Measurements from ENCODE around the gene SORCS2. TPM values are rescaled to one million over a fixed set of nuclear protein-coding genes. Genes with fewer than 3 reads are reported as not detected.

The SORCS2 gene
- total and polyA plus RNA-seq, 2 of the 8 experiments (the other 6 are each of a cell fraction or from before 2014, with no cell fraction given): 0.36 to 1.8 TPM

DNA sequence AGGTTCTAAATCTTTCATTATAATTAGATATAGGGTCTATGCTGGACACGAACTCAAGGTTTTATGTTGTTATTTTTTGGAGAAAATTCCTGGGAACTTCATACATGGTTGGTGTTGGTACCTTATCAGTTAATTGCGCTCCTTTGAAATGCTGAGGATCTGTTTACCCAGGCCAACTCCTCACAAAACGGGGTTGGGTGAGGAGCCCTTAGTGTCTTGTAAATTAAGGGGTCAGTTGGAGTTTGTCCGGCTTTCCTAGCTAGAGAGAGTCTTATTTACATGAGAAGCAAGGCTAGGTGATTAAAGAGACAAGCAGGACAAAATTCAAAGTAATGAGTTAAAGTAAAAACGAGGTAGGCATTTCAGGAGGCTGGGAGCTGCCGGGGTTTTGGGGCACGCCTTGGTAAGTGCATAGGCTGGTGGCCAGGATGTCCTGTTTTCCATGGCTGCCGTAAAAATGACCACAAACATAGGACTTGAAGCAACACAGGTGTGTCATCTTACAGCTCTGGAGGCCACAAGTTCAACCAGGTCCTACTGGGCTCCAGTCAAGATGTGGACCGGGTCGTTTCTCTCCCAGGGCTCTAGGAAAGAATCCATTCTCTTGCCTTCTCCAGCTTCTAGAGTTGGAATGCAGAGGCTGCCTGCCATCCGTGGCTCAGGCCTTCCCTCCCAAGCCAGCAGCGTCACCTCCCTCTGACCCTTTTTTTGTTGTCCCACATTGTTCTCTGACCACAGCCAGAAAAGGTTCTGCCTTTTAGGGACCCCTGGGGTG lies 222.6 kb downstream of the SORCS2 start:
- H3K18ac ChIP-seq (ENCODE audit: extremely low read depth, low read length): no peak overlapping the region; the same call in 1 of the 2 replicates
- no peaks in the 10 kb centered on the region for H3K79me1 ChIP-seq (ENCODE audit: low read depth, low read length)
- H4K5ac ChIP-seq (ENCODE audit: insufficient read length, low read depth, low read length): no peak overlapping the region
- peaks cover 2 to 15% (median 12%) of the 10 kb centered on the region in 4 experiments; a peak in 4 of 7 replicates for H3K4me1 ChIP-seq (replicated peaks in 1 of 4; ENCODE audit: control insufficient read depth in 3 of 4, insufficient read depth in 4 of 4, low read length in 3 of 4)
- no peaks in the 10 kb centered on the region for H3K79me2 ChIP-seq (ENCODE audit: control insufficient read depth in 1 of 2, insufficient read depth in 2 of 2, low read length in 2 of 2)
- H2BK20ac ChIP-seq (ENCODE audit: low read length): no peak overlapping the region
- H3K56ac ChIP-seq (replicated peaks; ENCODE audit: insufficient read length, low read depth, low read length): no peak overlapping the region
- H4K20me1 ChIP-seq (replicated peaks in 1 of 2; ENCODE audit: control insufficient read depth in 1 of 2, insufficient read depth in 2 of 2, low read length in 2 of 2): peaks cover 8 to 13% of the 10 kb centered on the region in 2 experiments
- no peak overlapping the region for H3K14ac ChIP-seq (ENCODE audit: insufficient read length)
- H3K9ac ChIP-seq (replicated peaks in 1 of 4; ENCODE audit: extremely low read depth in 1 of 4, low read depth in 3 of 4, low read length in 3 of 4): no peak overlapping the region
- no peak overlapping the region for H3K23ac ChIP-seq (ENCODE audit: insufficient read length)
- H2BK5ac ChIP-seq (ENCODE audit: low read depth, low read length): no peak overlapping the region
- no peak overlapping the region for H3K27ac ChIP-seq (ENCODE audit: low read depth, low read length)
- H2AK5ac ChIP-seq (ENCODE audit: low read depth, low read length): no peak overlapping the region
- 25% methylated on average over 12 of the region's 12 CpGs; no CpG with 5 or more reads in 1 of the 2 experiments for WGBS, 2 experiments (ENCODE audit: extremely low coverage in 1 of 2, insufficient coverage in 1 of 2, insufficient read length in 1 of 2, insufficient replicate concordance in 2 of 2, low coverage in 1 of 2, low lambda C conversion rate in 2 of 2, missing lambda C conversion rate in 1 of 2)
- CTCF ChIA-PET (ENCODE audit: partially characterized antibody): interaction anchor here (0.8 to 2.7 kb wide), 2 partner anchors 13 to 193 kb away, joined by 3 to 14 read pairs; no protein-coding TSS in a partner anchor
- FAIRE-seq: no peak
- no peak overlapping the region for H3K4ac ChIP-seq (replicated peaks; ENCODE audit: insufficient read length, low read depth, low read length)
- peak overlapping the region; percentile 49 to 55 for H3K4me2 ChIP-seq (ENCODE audit: insufficient read depth in 1 of 2, low read depth in 2 of 2, low read length in 2 of 2)
- no peak overlapping the region for H4K91ac ChIP-seq (replicated peaks; ENCODE audit: insufficient read length, low read length)
- POLR2A ChIA-PET (ENCODE audit: partially characterized antibody): no interaction called here
- H3K9me3 ChIP-seq (ENCODE audit: insufficient read depth in 2 of 2, low read depth in 1 of 2, low read length in 1 of 2): peaks cover 7 to 8% of the 10 kb centered on the region in 2 experiments; a peak in 1 of 4 replicates
- no peaks in the 10 kb centered on the region; a peak in 1 of 8 replicates for H3K36me3 ChIP-seq (ENCODE audit: control insufficient read depth in 2 of 4, insufficient read depth in 4 of 4, low read length in 3 of 4)
- peak overlapping the region in 1 of 4 experiments; percentile 20; a peak in 1 of 8 replicates for H3K4me3 ChIP-seq (ENCODE audit: extremely low read depth in 1 of 4, insufficient read depth in 2 of 4, low read depth in 3 of 4, low read length in 4 of 4)
- no peak overlapping the region for H2AFZ ChIP-seq (ENCODE audit: low read length)
- no peak overlapping the region for H4K8ac ChIP-seq (ENCODE audit: extremely low read depth, insufficient read depth, low read length)
- peaks cover 37 to 69% (median 61%) of the 10 kb centered on the region in 4 experiments for H3K27me3 ChIP-seq (replicated peaks in 1 of 4; ENCODE audit: control insufficient read depth in 3 of 4, extremely low read depth in 1 of 4, insufficient read depth in 3 of 4, low read length in 3 of 4)
- peaks cover 7% of the 10 kb centered on the region for H3K23me2 ChIP-seq (ENCODE audit: low read depth, low read length)
- H2BK12ac ChIP-seq (ENCODE audit: low read depth, low read length): no peak overlapping the region
- H2BK120ac ChIP-seq (replicated peaks; ENCODE audit: low read depth, low read length): no peak overlapping the region
- H2BK15ac ChIP-seq (ENCODE audit: low read length): no peak overlapping the region
- DNase-seq (ENCODE audit: low read depth in 1 of 2, low spot score in 2 of 2): peak in 1 of 2 experiments; percentile 43
- TF ChIP-seq RAD21 (IDR thresholded peaks at IDR 0.05 in 1 of 2, conservative IDR thresholded peaks at IDR 0.05 in 1 of 2; ENCODE audit: low read depth in 2 of 2, low read length in 2 of 2) (no peak), SRF (IDR thresholded peaks at IDR 0.05; ENCODE audit: low read depth, low read length) (no peak), RNF2 (IDR thresholded peaks at IDR 0.05; ENCODE audit: borderline replicate concordance, low read depth, low read length, missing control alignments, poor library complexity, severe bottlenecking) (no peak), EP300 (IDR thresholded peaks at IDR 0.05; ENCODE audit: borderline replicate concordance in 1 of 2, low read depth in 2 of 2, low read length in 2 of 2) (no peak), SIX5 (IDR thresholded peaks at IDR 0.05; ENCODE audit: low read depth, low read length) (no peak), HDAC2 (IDR thresholded peaks at IDR 0.05; ENCODE audit: borderline replicate concordance in 1 of 2, low read depth in 2 of 2, low read length in 2 of 2) (no peak), BCL11A (IDR thresholded peaks at IDR 0.05; ENCODE audit: low read depth in 2 of 2, low read length in 2 of 2) (no peak), JUN (IDR thresholded peaks at IDR 0.05; ENCODE audit: low read depth, low read length) (no peak), NRF1 (IDR thresholded peaks at IDR 0.05; ENCODE audit: low read depth, low read length) (no peak), MAFK (IDR thresholded peaks at IDR 0.05; ENCODE audit: low read depth, low read length) (no peak), SP4 (IDR thresholded peaks at IDR 0.05; ENCODE audit: low read length) (no peak)
